Smooth muscle cell (in vitro differentiated cells): Measurements from ENCODE around the gene SELENOM. TPM values are rescaled to one million over a fixed set of nuclear protein-coding genes. Genes with fewer than 3 reads are reported as not detected.

Experiments
- DNase-seq: peaks from one replicate; lab custom pipeline; 2025; ENCODE audit not compliant: unreplicated experiment; lab: John Stamatoyannopoulos, UW
- H2AFZ ChIP-seq: fragments of 200-600 bp; sonication (generic); 2 replicates; pipeline ENCODE4 v1.6.0; 2016; ENCODE audit warnings: antibody characterized with exemption, low read depth, mild to moderate bottlenecking
- H3F3A ChIP-seq: fragments of 200-600 bp; sonication (generic); 2 replicates; pipeline ENCODE4 v1.6.0; 2017; ENCODE audit warnings: antibody characterized with exemption, low read depth
- H3K27ac ChIP-seq: fragments of 200-600 bp; sonication (generic); 2 replicates; pipeline ENCODE4 v1.5.1; 2016; ENCODE audit warnings: low read depth, mild to moderate bottlenecking
- H3K27me3 ChIP-seq: fragments of 200-600 bp; sonication (generic); 2 replicates; pipeline ENCODE4 v1.6.1; 2016; ENCODE audit warnings: low read depth, mild to moderate bottlenecking
- H3K36me3 ChIP-seq: fragments of 200-600 bp; sonication (generic); 2 replicates; pipeline ENCODE4 v1.5.1; 2016; ENCODE audit warnings: low read depth
- H3K4me1 ChIP-seq: fragments of 200-600 bp; sonication (generic); 2 replicates; pipeline ENCODE4 v1.5.1; 2016; ENCODE audit warnings: low read depth
- H3K4me2 ChIP-seq: fragments of 200-600 bp; sonication (generic); 2 replicates; pipeline ENCODE4 v1.6.0; 2016; ENCODE audit warnings: mild to moderate bottlenecking
- H3K4me3 ChIP-seq: fragments of 200-600 bp; sonication (generic); 2 replicates; pipeline ENCODE4 v1.5.1; 2016; ENCODE audit warnings: mild to moderate bottlenecking
- H3K79me2 ChIP-seq: fragments of 200-600 bp; sonication (generic); 2 replicates; pipeline ENCODE4 v1.6.0; 2016; ENCODE audit warnings: low read depth, mild to moderate bottlenecking
- H3K9ac ChIP-seq: fragments of 200-600 bp; sonication (generic); 2 replicates; pipeline ENCODE4 v1.6.0; 2016; ENCODE audit warnings: low read depth
- H3K9me3 ChIP-seq: fragments of 200-600 bp; sonication (generic); replicated peaks from 2 replicates; pipeline ENCODE4 v1.5.1; 2016; ENCODE audit warnings: low read depth
- H4K20me1 ChIP-seq: fragments of 200-600 bp; sonication (generic); 2 replicates; pipeline ENCODE4 v1.6.0; 2016; ENCODE audit warnings: low read depth
- WGBS: methylation state at CpG from one replicate; pipeline ENCODE4 v1.1.7; 2016; ENCODE audit warnings: low lambda C conversion rate; 5-methylcytosine and 5-hydroxymethylcytosine counted together
- polyA plus RNA-seq: library from polyadenylated mRNA; unstranded; fragments of >200 nt; fragmentation: Nextera tagmentation; extraction: Ambion mirVana; gene quantifications from 2 replicates; pipeline ENCODE4 v1.2.1, GENCODE V29; 2016
- total RNA-seq: library from RNA; depleted of rRNA; stranded (reverse); fragments of >200 nt; gene quantifications from 2 replicates; pipeline ENCODE4 v1.2.3, GENCODE V29; 2014
- TF ChIP-seq, protein P1 (sequence below): fragments of 200-600 bp; sonication (generic); IDR thresholded peaks from 2 replicates; pipeline ENCODE4 v1.5.1; 2017; ENCODE audit warnings: borderline replicate concordance, mild to moderate bottlenecking, antibody characterized with exemption; ENCODE audit not compliant: insufficient read depth, poor library complexity, severe bottlenecking

The SELENOM gene
- total and polyA plus RNA-seq, 2 experiments from 2014 or later = 450 to 600 TPM

- TF ChIP-seq, protein P1, sequence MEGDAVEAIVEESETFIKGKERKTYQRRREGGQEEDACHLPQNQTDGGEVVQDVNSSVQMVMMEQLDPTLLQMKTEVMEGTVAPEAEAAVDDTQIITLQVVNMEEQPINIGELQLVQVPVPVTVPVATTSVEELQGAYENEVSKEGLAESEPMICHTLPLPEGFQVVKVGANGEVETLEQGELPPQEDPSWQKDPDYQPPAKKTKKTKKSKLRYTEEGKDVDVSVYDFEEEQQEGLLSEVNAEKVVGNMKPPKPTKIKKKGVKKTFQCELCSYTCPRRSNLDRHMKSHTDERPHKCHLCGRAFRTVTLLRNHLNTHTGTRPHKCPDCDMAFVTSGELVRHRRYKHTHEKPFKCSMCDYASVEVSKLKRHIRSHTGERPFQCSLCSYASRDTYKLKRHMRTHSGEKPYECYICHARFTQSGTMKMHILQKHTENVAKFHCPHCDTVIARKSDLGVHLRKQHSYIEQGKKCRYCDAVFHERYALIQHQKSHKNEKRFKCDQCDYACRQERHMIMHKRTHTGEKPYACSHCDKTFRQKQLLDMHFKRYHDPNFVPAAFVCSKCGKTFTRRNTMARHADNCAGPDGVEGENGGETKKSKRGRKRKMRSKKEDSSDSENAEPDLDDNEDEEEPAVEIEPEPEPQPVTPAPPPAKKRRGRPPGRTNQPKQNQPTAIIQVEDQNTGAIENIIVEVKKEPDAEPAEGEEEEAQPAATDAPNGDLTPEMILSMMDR = no peak
- WGBS = 77% methylated on average over 4 of the region's 4 CpGs
- Histone ChIP-seq H3K9ac (no peak overlapping the region), H3K27ac (no peak overlapping the region), H3K27me3 (peaks cover 26% of the 10 kb centered on the region), H3K4me2 (no peak overlapping the region), H3K4me3 (no peak overlapping the region), H3K36me3 (no peaks in the 10 kb centered on the region), H4K20me1 (no peaks in the 10 kb centered on the region), H3K9me3 (no peaks in the 10 kb centered on the region), H3K4me1 (peaks cover 6% of the 10 kb centered on the region), H2AFZ (no peak overlapping the region), H3F3A (no peaks in the 10 kb centered on the region), H3K79me2 (no peaks in the 10 kb centered on the region)
- no peak for DNase-seq
Measured at GRCh38 chr22:31142285-31142684, 34.9 kb upstream of the SELENOM start.

GRCh38 chr22:31141551-31141950 lies 34.2 kb upstream of the SELENOM start:
- WGBS = 98% methylated on average over 2 of the region's 2 CpGs
- Histone ChIP-seq H4K20me1 (no peaks in the 10 kb centered on the region), H2AFZ (no peak overlapping the region), H3K36me3 (no peaks in the 10 kb centered on the region), H3K4me3 (no peak overlapping the region), H3K4me1 (peaks cover 6% of the 10 kb centered on the region), H3K9ac (no peak overlapping the region), H3K79me2 (no peaks in the 10 kb centered on the region), H3F3A (no peaks in the 10 kb centered on the region), H3K27ac (no peak overlapping the region), H3K4me2 (no peak overlapping the region), H3K27me3 (peaks cover 26% of the 10 kb centered on the region), H3K9me3 (no peaks in the 10 kb centered on the region)
- no peak for DNase-seq
- TF ChIP-seq, protein P1 = no peak

DNA sequence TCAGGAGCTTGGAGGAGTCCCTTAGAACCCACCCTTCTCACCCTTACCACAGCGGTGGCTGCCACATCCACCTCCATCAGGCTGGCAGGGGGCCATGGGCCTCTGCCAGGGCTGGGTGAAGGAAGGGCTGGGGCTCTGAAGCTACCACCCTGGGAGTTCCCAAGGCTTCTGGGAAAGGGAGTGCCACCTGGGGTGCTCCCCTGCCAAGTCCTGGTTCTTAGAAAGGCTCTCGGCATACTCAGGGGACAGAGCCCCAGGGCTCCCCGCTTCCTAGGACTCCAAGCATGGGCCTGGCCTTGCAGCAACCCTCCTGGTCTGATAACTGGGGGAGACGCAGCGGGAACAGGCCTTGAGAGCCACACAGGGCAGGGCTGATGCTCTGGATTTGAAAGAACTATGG lies 33.4 kb upstream of the SELENOM start:
- Histone ChIP-seq H3K4me2 (no peak overlapping the region), H2AFZ (no peak overlapping the region), H3K27me3 (peaks cover 26% of the 10 kb centered on the region), H3K79me2 (no peaks in the 10 kb centered on the region), H3F3A (no peaks in the 10 kb centered on the region), H3K27ac (no peak overlapping the region), H3K4me3 (no peak overlapping the region), H3K9me3 (no peaks in the 10 kb centered on the region), H3K36me3 (no peaks in the 10 kb centered on the region), H3K4me1 (peaks cover 6% of the 10 kb centered on the region), H4K20me1 (no peaks in the 10 kb centered on the region), H3K9ac (no peak overlapping the region)
- DNase-seq = no peak
- TF ChIP-seq, protein P1 = no peak
- WGBS = 94% methylated on average over 5 of the region's 5 CpGs
